Measurements from ENCODE around the gene OR4C6. TPM values are rescaled to one million over a fixed set of nuclear protein-coding genes. Genes with fewer than 3 reads are reported as not detected.

OR4C6 gene
- polyA plus RNA-seq (ENCODE audit: insufficient read length in 3 of 3), result not detected

DNA sequence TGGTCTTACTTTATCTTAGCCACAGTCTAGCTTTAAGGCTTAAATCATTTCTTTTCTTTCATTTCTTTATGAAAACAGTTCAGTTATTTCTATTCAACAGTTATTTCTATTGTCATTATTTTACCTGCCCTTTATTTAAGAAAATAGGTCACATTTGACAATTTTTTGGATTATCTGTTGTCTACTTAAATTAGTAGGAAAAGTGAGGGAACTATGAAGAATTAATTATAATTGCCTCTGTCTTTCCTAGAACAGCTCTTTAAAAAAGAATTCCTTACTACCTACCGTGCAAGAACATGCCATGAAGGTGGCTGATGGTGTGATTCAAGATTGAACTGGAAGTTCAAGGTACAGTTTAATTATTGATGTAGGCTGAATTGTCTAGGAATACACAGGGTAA, at the start of gene OR4C6:
OR4C6 (plus strand) TSS at position 301 of the 400 bp plus-strand sequence. CDS start 2,966 bp downstream, outside the sequence.
- no peak for DNase-seq (ENCODE audit: low read depth in 3 of 3, low spot score in 2 of 3)

DNA sequence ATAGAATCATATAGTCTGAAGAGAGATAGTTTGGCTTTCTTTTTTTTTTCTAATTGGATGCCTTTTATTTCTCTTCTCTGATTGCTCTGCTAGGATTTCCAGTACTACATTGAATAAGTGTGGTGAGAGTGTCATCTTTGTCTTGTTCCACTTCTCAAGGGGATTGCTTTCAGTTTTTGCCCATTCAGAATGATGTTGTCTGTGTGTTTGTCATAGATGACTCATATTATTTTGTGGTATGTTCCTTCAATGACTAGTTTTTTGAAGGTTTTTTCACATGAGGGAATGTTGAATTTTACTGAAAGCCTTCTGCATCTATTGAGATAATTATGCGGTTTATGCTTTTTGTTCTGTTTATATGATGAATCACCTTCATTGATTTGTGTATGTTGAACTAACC, 37.5 kb upstream of the OR4C6 start:
- no peak for DNase-seq (ENCODE audit: low read depth in 3 of 3, low spot score in 2 of 3)

DNA sequence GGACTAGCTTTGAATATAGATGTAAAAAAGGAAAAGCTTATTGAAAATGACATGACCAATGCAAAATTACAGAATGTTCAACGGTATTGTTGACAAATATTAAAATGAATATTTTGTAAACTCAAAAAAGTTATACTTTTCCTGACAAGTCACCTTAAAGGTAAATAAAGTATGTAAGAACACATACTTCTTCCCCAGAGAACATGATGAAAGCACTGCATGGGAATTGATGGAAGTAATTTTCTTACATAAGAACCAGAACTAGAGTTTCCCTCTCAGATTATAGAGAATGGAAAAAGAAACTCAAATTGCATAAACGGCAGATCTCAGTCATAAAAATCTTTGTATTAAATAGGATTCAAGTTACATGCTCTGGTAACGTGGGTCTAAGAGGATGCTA, 27.2 kb upstream of the OR4C6 start, which contains the start of gene OR4P4:
OR4P4 (plus strand) TSS at position 301 of the 400 bp plus-strand sequence.
- no peak for DNase-seq (ENCODE audit: low read depth in 3 of 3, low spot score in 2 of 3)

- no peak for DNase-seq (ENCODE audit: low read depth in 3 of 3, low spot score in 2 of 3)
Measured at GRCh38 chr11:55648027-55648426, 14.0 kb upstream of the OR4C6 start, which contains the start of gene OR4S2. TSS of gene OR4S2 (plus strand) at chr11:55648327. CDS start at chr11:55650904, 2,577 bp downstream.

- no peak for DNase-seq (ENCODE audit: low read depth in 3 of 3, low spot score in 2 of 3)
Measured at GRCh38 chr11:55652560-55652959, 9.4 kb upstream of the OR4C6 start.

GRCh38 chr11:55655096-55655495, 6.9 kb upstream of the OR4C6 start:
- no peak for DNase-seq (ENCODE audit: low read depth in 3 of 3, low spot score in 2 of 3)

- no peak for DNase-seq (ENCODE audit: low read depth in 3 of 3, low spot score in 2 of 3)
Measured at GRCh38 chr11:55658031-55658573, 3.9 kb upstream of the OR4C6 start.

- DNase-seq (ENCODE audit: low read depth in 3 of 3, low spot score in 2 of 3), result no peak
Measured at GRCh38 chr11:55658608-55659007, 3.4 kb upstream of the OR4C6 start.

DNA sequence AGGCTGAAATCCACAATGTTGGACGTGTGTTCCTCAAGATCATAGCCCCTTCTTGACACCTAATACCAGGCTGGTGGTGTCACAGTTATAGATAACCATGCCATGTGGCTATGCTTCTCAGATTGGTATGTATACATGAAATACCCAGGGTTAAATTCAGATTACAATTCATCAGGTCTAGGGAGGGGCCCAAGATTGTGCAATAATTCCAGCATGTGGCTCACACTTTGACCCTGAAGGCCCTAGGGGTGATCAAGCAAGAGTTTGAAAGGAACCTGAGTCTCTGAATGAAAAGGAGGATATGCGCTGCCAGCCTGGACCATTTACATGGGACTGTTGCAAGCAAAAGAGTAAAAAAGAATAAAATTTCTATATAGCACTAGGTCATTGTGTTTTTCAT, 7.4 kb downstream of the OR4C6 start:
- no peak for DNase-seq (ENCODE audit: low read depth in 3 of 3, low spot score in 2 of 3)

DNA sequence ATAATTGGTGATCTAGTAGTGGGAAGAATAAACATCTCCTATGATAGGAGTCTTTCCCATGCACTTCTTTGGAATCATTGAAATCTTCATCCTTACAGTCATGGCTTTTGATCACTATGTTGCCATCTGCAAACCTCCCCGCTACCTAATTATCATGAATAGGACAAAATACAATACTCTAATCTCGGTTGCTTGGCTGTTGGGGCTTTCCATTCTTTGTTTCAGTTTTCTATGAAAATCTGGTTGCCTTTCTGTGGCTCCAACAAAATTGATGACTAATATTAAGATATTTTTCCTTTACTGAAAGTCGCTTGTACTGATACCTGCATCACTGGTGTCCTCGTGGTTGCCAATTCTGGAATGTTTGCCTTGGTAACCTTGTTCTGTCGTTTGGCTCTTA, 11.9 kb downstream of the OR4C6 start:
- DNase-seq (ENCODE audit: low read depth in 3 of 3, low spot score in 2 of 3), result no peak

DNA sequence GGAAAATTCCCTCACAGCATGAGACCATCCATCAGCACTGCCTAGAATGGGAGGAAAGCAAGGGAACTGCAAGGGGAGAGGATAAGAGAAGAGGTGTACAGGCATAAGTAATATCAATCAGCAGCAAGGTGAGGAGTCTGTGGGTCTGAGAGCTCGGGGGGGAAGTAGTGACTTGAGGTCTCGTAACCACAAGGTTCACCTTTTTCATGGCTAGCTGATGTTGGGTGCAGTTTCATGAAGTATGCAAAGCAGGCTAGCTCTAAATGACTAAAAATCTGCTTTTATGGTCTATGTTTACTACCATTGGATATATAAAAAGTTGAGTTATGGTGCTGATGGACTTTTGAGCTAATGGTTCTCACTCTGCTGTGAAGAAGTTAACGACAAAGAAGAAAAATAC, 35.8 kb downstream of the OR4C6 start:
- DNase-seq (ENCODE audit: low read depth in 3 of 3, low spot score in 2 of 3), result no peak

GRCh38 chr11:55701429-55701828, 39.4 kb downstream of the OR4C6 start:
- no peak for DNase-seq (ENCODE audit: low read depth in 3 of 3, low spot score in 2 of 3)

GRCh38 chr11:55707029-55707428, 45.0 kb downstream of the OR4C6 start:
- DNase-seq (ENCODE audit: low read depth in 3 of 3, low spot score in 2 of 3), result no peak

GRCh38 chr11:55714982-55715888, 53.2 kb downstream of the OR4C6 start:
- no peak for DNase-seq (ENCODE audit: low read depth in 3 of 3, low spot score in 2 of 3)

Other genes with a start within 250 kb of the OR4C6 start
- gene OR4C15, start 107.7 kb upstream of the OR4C6 start, polyA plus RNA-seq (ENCODE audit: insufficient read length in 3 of 3), result not detected
- not detected for gene OR4C16, start 90.1 kb upstream of the OR4C6 start, polyA plus RNA-seq (ENCODE audit: insufficient read length in 3 of 3)
- gene OR4C11, start 54.6 kb upstream of the OR4C6 start, polyA plus RNA-seq (ENCODE audit: insufficient read length in 3 of 3), result not detected
- under 1 TPM; 0.07 to 0.08 (median 0.07) TPM for gene OR4P4, start 27.1 kb upstream of the OR4C6 start, polyA plus RNA-seq (ENCODE audit: insufficient read length in 3 of 3)
- not detected for gene OR4S2, start 13.9 kb upstream of the OR4C6 start, polyA plus RNA-seq (ENCODE audit: insufficient read length in 3 of 3)
- gene OR5D13, start 111.2 kb downstream of the OR4C6 start, polyA plus RNA-seq (ENCODE audit: insufficient read length in 3 of 3), result not detected
- not detected for gene OR5D14, start 133.4 kb downstream of the OR4C6 start, polyA plus RNA-seq (ENCODE audit: insufficient read length in 3 of 3)
- gene OR5L1, start 149.2 kb downstream of the OR4C6 start, polyA plus RNA-seq (ENCODE audit: insufficient read length in 3 of 3), result not detected
- not detected for gene OR5D18, start 157.4 kb downstream of the OR4C6 start, polyA plus RNA-seq (ENCODE audit: insufficient read length in 3 of 3)
- gene OR5L2, start 165.0 kb downstream of the OR4C6 start, polyA plus RNA-seq (ENCODE audit: insufficient read length in 3 of 3), result not detected
- not detected for gene OR5D16, start 176.6 kb downstream of the OR4C6 start, polyA plus RNA-seq (ENCODE audit: insufficient read length in 3 of 3)
- not detected for gene TRIM51, start 221.1 kb downstream of the OR4C6 start, polyA plus RNA-seq (ENCODE audit: insufficient read length in 3 of 3)

Measured in right renal cortex interstitium (tissue), 3 donors.